H9 (cell line): ENCODE results near the gene A4GNT. TPM values are rescaled to one million over a fixed set of nuclear protein-coding genes. Genes with fewer than 3 reads are reported as not detected.

ENCODE experiments used
- DNase-seq: peaks from one replicate; pipeline ENCODE4 v3.0.0-alpha.2; 2017
- H2AFZ ChIP-seq: one replicate; pipeline ENCODE4 v1.6.1; 2013; ENCODE audit warnings: mild to moderate bottlenecking, low read length, control low read depth, moderate library complexity
- H2AK5ac ChIP-seq: 2 replicates; pipeline ENCODE4 v1.6.1; 2013; ENCODE audit warnings: low read length, control low read depth, mixed read lengths; ENCODE audit not compliant: insufficient read length
- H2BK120ac ChIP-seq: one replicate; pipeline ENCODE4 v1.6.1; 2013; ENCODE audit warnings: low read depth, mild to moderate bottlenecking, low read length, control low read depth, inconsistent platforms; ENCODE audit not compliant: poor library complexity, severe bottlenecking
- H2BK12ac ChIP-seq: 2 replicates; pipeline ENCODE4 v1.6.1; 2013; ENCODE audit warnings: low read length, control low read depth, mixed read lengths, low read depth; ENCODE audit not compliant: insufficient read length
- H2BK15ac ChIP-seq: 2 replicates; pipeline ENCODE4 v1.6.1; 2013; ENCODE audit warnings: low read depth, low read length, control low read depth
- H2BK20ac ChIP-seq: one replicate; pipeline ENCODE4 v1.6.1; 2013; ENCODE audit warnings: low read depth, mild to moderate bottlenecking, low read length, control low read depth, inconsistent platforms; ENCODE audit not compliant: poor library complexity, severe bottlenecking
- H2BK5ac ChIP-seq: 2 replicates; pipeline ENCODE4 v1.6.1; 2013; ENCODE audit warnings: low read length, control low read depth, mixed read lengths; ENCODE audit not compliant: insufficient read length
- H3K14ac ChIP-seq: 2 replicates; pipeline ENCODE4 v1.6.1; 2013; ENCODE audit warnings: low read length, control low read depth; ENCODE audit not compliant: insufficient read depth
- H3K18ac ChIP-seq: 2 replicates; pipeline ENCODE4 v1.6.1; 2013; ENCODE audit warnings: low read depth, mild to moderate bottlenecking, mixed read lengths, low read length, control low read depth; ENCODE audit not compliant: insufficient read length
- H3K23ac ChIP-seq: 2 replicates; pipeline ENCODE4 v1.6.1; 2013; ENCODE audit warnings: low read length, control low read depth, mixed read lengths, low read depth; ENCODE audit not compliant: insufficient read length
- H3K23me2 ChIP-seq: 2 replicates; pipeline ENCODE4 v1.6.1; 2013; ENCODE audit warnings: low read depth, mild to moderate bottlenecking, mixed read lengths, low read length, control low read depth; ENCODE audit not compliant: insufficient read length, poor library complexity, severe bottlenecking
- H3K27ac ChIP-seq: 2 replicates; pipeline ENCODE4 v1.5.1; 2013; ENCODE audit warnings: low read length, control low read depth, mixed read lengths, low read depth; ENCODE audit not compliant: insufficient read length
- H3K27me3 ChIP-seq: 2 replicates; pipeline ENCODE4 v1.6.1; 2013; ENCODE audit warnings: low read length, control low read depth, inconsistent platforms; ENCODE audit not compliant: insufficient read depth
- H3K4ac ChIP-seq: 2 replicates; pipeline ENCODE4 v1.6.1; 2013; ENCODE audit warnings: low read depth, mild to moderate bottlenecking, control low read depth, inconsistent platforms, low read length, moderate library complexity
- H3K4me1 ChIP-seq: 2 replicates; pipeline ENCODE4 v1.6.1; 2013; ENCODE audit warnings: low read length, control low read depth, inconsistent platforms; ENCODE audit not compliant: insufficient read depth
- H3K4me2 ChIP-seq: 2 replicates; pipeline ENCODE4 v1.6.1; 2013; ENCODE audit warnings: low read length, control low read depth, mixed read lengths; ENCODE audit not compliant: insufficient read length, insufficient read depth
- H3K56ac ChIP-seq: 2 replicates; pipeline ENCODE4 v1.6.1; 2013; ENCODE audit warnings: low read depth, mild to moderate bottlenecking, mixed read lengths, low read length, control low read depth; ENCODE audit not compliant: insufficient read length
- H3K79me1 ChIP-seq: 2 replicates; pipeline ENCODE4 v1.6.1; 2013; ENCODE audit warnings: low read depth, mild to moderate bottlenecking, moderate library complexity, low read length, control low read depth, inconsistent platforms; ENCODE audit not compliant: insufficient read depth, poor library complexity, severe bottlenecking
- H3K79me2 ChIP-seq: 2 replicates; pipeline ENCODE4 v1.6.1; 2013; ENCODE audit warnings: low read length, control low read depth, inconsistent platforms; ENCODE audit not compliant: insufficient read depth
- H3K9ac ChIP-seq: 2 replicates; pipeline ENCODE4 v1.6.1; 2013; ENCODE audit warnings: low read length, control low read depth, mixed read lengths; ENCODE audit not compliant: insufficient read length; ENCODE audit errors: extremely low read depth
- H3K9me3 ChIP-seq: one replicate; pipeline ENCODE4 v1.6.1; 2013; ENCODE audit warnings: low read depth, low read length, inconsistent platforms; ENCODE audit not compliant: control insufficient read depth
- H3T11ph ChIP-seq: one replicate; pipeline ENCODE4 v1.6.1; 2013; ENCODE audit warnings: mild to moderate bottlenecking, low read length, control low read depth, inconsistent platforms
- H4K20me1 ChIP-seq: one replicate; pipeline ENCODE4 v1.6.1; 2013; ENCODE audit not compliant: control insufficient read depth, insufficient read length, insufficient read depth
- H4K5ac ChIP-seq: 2 replicates; pipeline ENCODE4 v1.6.1; 2013; ENCODE audit warnings: low read depth, mild to moderate bottlenecking, mixed read lengths, low read length, control low read depth; ENCODE audit not compliant: insufficient read length
- H4K8ac ChIP-seq: replicated peaks from 2 replicates; pipeline ENCODE4 v1.6.1; 2013; ENCODE audit warnings: low read length, control low read depth, mixed read lengths, low read depth; ENCODE audit not compliant: insufficient read length
- H4K91ac ChIP-seq: 2 replicates; pipeline ENCODE4 v1.6.1; 2013; ENCODE audit warnings: low read depth, mild to moderate bottlenecking, moderate library complexity, mixed read lengths, low read length, control low read depth; ENCODE audit not compliant: insufficient read length
- H3K27ac Mint-ChIP-seq, 3 experiments: 2 replicates in 2 of 3; 3 replicates in 1 of 3; pipeline ENCODE4 v1.8.0; 2020 to 2021; ENCODE audit warnings: mixed read lengths in 3 of 3, mild to moderate bottlenecking in 1 of 3, moderate library complexity in 1 of 3
- H3K27me3 Mint-ChIP-seq: 2 replicates; pipeline ENCODE4 v1.8.0; 2021; ENCODE audit warnings: low read depth, mild to moderate bottlenecking, moderate library complexity, mixed read lengths
- H3K36me3 Mint-ChIP-seq, 3 experiments: 2 replicates in 2 of 3; 3 replicates in 1 of 3; pipeline ENCODE4 v1.8.0; 2020 to 2021; ENCODE audit warnings: low read depth in 3 of 3, mixed read lengths in 3 of 3; ENCODE audit not compliant: insufficient read depth in 1 of 3
- H3K4me1 Mint-ChIP-seq, 2 experiments: 2 replicates each; pipeline ENCODE4 v1.8.0; 2020; ENCODE audit warnings: mixed read lengths in 2 of 2
- H3K4me3 Mint-ChIP-seq, 2 experiments: 2 replicates in 1 of 2; 3 replicates in 1 of 2; pipeline ENCODE4 v1.8.0; 2020 to 2021; ENCODE audit warnings: mild to moderate bottlenecking in 2 of 2, mixed read lengths in 2 of 2, moderate library complexity in 1 of 2
- H3K9me3 Mint-ChIP-seq, 2 experiments: 2 replicates in 1 of 2; 3 replicates in 1 of 2; pipeline ENCODE4 v1.8.0; 2020; ENCODE audit warnings: mild to moderate bottlenecking in 2 of 2, mixed read lengths in 2 of 2, moderate library complexity in 1 of 2
- WGBS: extraction: QIAGEN DNeasy Blood & Tissue Kit; methylation state at CpG from one replicate; pipeline ENCODE4 v1.1.7; 2013; ENCODE audit warnings: missing lambda C conversion rate, low lambda C conversion rate, mixed read lengths; ENCODE audit not compliant: insufficient read length; ENCODE audit errors: extremely low coverage; 5-methylcytosine and 5-hydroxymethylcytosine counted together
- total RNA-seq: library from RNA; stranded (reverse); gene quantifications from 2 replicates; pipeline ENCODE4 v1.2.1, GENCODE V29; 2021
- TF ChIP-seq, protein P1 (sequence below): fragments of 200-600 bp; sonication (generic); conservative IDR thresholded peaks from 3 replicates; pipeline ENCODE4 v1.8.0; 2021; ENCODE audit warnings: antibody characterized with exemption, mild to moderate bottlenecking

Gene A4GNT
- total RNA-seq, 1 experiment from 2014 or later: not detected

- no CpG with 5 or more reads among the region's 2 CpGs for WGBS
- Histone ChIP-seq H3K56ac (no peak overlapping the region), H4K8ac (no peak overlapping the region), H3K14ac (no peak overlapping the region), H2BK5ac (no peak overlapping the region), H3K27ac (no peak overlapping the region), H3K23me2 (no peaks in the 10 kb centered on the region), H3T11ph (no peak overlapping the region), H2BK20ac (no peak overlapping the region), H4K20me1 (no peaks in the 10 kb centered on the region), H3K9me3 (no peaks in the 10 kb centered on the region), H3K4me2 (no peak overlapping the region), H2BK12ac (no peak overlapping the region), H2BK120ac (no peak overlapping the region), H3K4ac (no peak overlapping the region), H2AK5ac (no peak overlapping the region), H2AFZ (no peak overlapping the region), H3K18ac (no peak overlapping the region), H3K9ac (no peak overlapping the region), H3K27me3 (no peaks in the 10 kb centered on the region), H3K4me1 (no peaks in the 10 kb centered on the region), H4K5ac (no peak overlapping the region), H3K23ac (no peak overlapping the region), H4K91ac (no peak overlapping the region), H3K79me1 (no peaks in the 10 kb centered on the region), H3K79me2 (no peaks in the 10 kb centered on the region), H2BK15ac (no peak overlapping the region)
- Mint-ChIP-seq H3K27me3 (no peaks in the 10 kb centered on the region), H3K9me3 (no peaks in the 10 kb centered on the region), H3K36me3 (peaks cover 23 to 82% (median 54%) of the 10 kb centered on the region in 3 experiments), H3K4me1 (no peaks in the 10 kb centered on the region), H3K27ac (no peak overlapping the region), H3K4me3 (no peak overlapping the region)
- TF ChIP-seq, protein P1, sequence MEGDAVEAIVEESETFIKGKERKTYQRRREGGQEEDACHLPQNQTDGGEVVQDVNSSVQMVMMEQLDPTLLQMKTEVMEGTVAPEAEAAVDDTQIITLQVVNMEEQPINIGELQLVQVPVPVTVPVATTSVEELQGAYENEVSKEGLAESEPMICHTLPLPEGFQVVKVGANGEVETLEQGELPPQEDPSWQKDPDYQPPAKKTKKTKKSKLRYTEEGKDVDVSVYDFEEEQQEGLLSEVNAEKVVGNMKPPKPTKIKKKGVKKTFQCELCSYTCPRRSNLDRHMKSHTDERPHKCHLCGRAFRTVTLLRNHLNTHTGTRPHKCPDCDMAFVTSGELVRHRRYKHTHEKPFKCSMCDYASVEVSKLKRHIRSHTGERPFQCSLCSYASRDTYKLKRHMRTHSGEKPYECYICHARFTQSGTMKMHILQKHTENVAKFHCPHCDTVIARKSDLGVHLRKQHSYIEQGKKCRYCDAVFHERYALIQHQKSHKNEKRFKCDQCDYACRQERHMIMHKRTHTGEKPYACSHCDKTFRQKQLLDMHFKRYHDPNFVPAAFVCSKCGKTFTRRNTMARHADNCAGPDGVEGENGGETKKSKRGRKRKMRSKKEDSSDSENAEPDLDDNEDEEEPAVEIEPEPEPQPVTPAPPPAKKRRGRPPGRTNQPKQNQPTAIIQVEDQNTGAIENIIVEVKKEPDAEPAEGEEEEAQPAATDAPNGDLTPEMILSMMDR: no peak
- DNase-seq: no peak
These were observed 32.9 kb upstream of the A4GNT start for GRCh38 chr3:138165061-138165460.
